ENCODE data around the gene SMARCA4.
A peak's percentile ranks its signal among the peaks of the same experiment; 100 is the strongest.
"Not testable (repeated sequence)": the region's sequence is repeated elsewhere in the genome, so short reads cannot be mapped to it uniquely, and the experiment has no call there.

Gene SMARCA4

DNA sequence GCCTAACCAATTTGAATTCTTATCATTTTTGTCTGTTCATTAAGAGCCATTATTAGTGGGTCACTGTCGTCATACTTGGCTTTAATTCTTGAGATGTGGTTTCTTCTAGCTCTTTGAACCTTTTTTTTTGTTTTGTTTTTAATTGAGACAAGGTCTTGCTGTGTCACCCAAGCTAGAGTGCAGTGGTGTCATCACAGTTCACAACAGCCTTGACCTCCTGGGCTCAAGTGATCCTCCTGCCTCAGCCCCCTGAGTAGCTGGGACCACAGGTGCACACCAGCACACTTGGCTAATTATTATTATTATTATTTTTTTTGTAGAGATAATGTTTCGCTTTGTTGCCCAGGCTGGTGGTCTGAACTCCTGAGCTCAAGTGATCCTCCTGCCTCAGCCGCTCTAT lies 102.6 kb downstream of the SMARCA4 start:
- no peak for DNase-seq

DNA sequence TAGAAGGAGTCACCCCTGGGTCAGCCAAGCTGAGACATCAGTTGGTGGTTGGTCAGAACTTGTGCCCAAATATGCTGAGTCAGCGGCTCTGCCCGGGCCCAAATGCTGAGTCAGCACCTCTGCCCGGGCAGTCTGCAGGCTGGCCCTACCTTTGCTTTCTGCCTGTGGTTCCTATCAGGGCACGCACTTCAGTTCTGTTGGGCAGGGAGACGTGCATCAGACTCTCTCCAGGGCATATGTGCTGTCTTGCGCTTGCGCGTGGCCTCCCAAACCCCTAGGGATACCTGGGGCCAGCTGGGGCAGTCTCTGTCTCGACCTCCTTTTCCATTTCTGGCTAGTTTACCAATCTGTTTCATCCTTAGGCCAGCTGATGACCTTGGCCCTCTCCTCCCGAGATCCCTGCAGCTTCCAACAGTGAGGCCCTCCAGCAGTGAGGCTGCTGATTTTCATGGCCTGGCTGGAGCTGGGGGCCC lies 104.0 kb downstream of the SMARCA4 start:
- peak in 2 of 56 donors; percentile 5 to 10 for DNase-seq

DNA sequence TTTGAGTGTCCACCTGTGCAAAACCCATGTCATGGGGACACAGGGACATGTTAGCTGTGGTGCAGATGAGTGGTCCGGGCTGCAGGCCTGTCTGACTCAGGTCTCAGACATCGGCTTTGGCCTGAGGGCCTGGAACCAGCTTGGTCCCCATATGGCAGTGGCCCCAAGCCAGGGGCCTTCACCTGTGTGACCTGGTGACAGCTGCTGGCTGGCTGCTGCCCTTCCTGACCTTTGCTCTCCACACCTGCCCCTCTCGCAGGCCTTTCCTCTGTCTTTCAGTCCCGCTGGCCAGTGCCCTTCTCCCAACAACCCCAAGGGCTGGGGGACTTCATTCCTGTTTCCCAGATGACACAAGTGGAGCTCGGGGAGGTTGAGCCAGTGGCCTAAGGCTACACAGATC lies 105.5 kb downstream of the SMARCA4 start:
- DNase-seq = no peak

DNA sequence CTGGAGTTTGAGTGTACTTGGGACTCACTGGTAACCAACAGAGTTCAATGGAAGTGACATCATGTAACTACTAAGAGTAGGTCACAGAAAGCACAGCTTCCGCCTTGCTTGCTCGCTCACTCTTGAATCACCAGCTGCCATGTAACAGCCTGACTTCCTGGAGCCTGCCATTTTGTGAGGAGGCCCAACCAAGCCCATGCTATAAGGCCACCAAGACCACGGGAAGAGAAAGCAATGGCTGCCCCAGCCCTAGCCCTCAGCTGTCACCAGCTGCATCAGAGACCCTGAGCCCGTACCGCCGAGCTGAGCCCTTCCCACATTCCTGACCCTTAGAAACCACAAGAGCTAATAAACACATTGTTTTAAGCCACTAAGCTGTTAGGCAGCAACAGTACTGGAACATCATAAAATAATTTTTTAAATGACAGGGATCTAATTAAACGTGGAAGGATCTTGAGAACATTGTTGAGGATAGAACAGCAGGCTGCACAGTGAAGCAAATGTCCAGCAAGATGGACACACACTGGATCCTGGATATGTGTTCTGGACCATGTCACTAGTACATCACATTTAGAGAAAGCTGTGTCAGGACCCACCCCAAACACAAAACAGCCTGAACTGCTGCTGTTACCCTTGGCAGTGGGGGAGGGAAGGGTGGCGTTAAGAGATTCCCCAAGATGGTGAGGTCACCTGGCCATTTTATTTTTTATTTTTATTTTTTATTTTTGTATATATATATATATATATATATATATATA lies 106.7 kb downstream of the SMARCA4 start:
- DNase-seq = no peak

DNA sequence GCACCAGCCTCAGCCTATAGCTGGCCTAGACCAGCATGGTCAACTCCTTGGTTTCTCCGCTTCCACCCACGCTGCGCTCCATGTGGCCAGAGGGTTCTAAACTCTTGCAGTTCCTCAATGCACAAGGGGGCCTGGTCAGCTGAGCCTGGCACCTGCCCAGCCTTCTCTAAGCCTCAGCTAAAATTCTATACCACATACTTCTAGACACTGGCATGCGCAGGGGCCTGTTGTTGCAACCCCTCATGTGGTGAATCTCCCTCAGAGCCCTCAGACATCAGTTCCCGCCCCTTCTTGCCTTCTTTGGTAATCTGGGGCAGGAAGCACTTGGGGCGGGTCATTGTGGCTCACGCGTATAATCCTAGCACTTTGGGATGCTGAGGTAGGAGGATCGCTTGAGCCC lies 108.7 kb downstream of the SMARCA4 start:
- DNase-seq = no peak

DNA sequence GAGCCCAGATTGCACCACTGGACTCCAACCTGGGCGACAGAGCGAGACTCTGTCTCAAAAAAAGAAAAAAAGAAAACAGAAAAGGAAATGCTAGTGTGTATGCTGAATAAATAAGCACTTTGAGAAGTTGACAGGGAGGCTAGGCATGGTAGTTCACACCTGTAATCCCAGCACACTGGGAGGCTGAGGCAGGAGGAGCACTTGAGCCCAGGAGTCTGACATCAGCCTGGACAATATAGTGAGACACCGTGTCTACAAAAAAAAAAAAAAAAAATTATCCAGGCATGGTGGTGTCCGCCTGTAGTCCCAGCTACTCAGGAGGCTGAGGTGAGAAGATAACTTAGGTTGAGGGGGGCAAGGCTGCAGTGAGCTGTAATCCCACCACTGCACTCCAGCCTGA lies 109.3 kb downstream of the SMARCA4 start:
- no peak for DNase-seq

- no peak for DNase-seq
Observed at GRCh38 chr19:11073568-11073967, 112.7 kb downstream of the SMARCA4 start.

- not testable (repeated sequence) for DNase-seq
Observed at GRCh38 chr19:11076792-11077191, 116.0 kb downstream of the SMARCA4 start.

DNA sequence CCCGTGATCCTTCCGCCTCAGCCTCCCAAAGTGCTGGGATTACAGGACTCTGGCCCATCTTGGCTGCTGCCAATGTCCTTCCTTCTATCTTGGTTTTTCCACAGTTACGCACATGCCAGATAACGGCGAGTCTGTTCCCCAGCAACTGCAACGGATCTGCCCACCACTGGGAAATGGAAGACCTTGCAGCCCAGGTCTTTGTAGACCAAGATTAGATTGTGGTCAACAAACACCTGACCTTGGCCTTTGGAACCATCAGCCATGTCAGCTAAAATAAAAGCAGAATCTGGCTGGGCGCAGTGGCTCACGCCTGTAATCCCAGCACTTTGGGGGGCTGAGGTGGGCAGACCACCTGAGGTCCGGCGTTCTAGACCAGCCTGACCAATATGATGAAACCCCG lies 118.1 kb downstream of the SMARCA4 start:
- no peak for DNase-seq

GRCh38 chr19:11079999-11080398 lies 119.2 kb downstream of the SMARCA4 start:
- DNase-seq = no peak

- DNase-seq = no peak
Observed at GRCh38 chr19:11087870-11088505, 127.2 kb downstream of the SMARCA4 start.

DNA sequence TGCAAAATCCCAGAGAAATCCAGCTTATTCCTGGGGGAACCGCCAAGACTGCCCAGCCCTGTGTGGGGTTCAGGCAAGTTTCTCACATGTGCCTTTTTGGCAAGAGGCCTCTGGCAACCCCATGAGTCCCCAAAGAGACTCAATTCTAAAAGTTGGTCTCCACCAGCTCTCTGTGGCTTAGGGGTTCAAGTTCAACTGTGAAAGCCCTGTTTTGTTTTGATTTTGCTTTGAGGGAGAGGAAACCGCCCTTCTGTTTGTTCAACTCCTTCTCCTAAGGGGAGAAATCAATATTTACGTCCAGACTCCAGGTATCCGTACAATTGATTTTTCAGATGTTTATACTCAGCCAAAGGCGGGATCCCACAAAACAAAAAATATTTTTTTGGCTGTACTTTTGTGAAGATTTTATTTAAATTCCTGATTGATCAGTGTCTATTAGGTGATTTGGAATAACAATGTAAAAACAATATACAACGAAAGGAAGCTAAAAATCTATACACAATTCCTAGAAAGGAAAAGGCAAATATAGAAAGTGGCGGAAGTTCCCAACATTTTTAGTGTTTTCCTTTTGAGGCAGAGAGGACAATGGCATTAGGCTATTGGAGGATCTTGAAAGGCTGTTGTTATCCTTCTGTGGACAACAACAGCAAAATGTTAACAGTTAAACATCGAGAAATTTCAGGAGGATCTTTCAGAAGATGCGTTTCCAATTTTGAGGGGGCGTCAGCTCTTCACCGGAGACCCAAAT lies 127.8 kb downstream of the SMARCA4 start:
- DNase-seq = peak in 14 of 56 donors; percentile 3 to 56 (median 25)

- DNase-seq = peak in 38 of 56 donors; percentile 1 to 75 (median 30)
Observed at GRCh38 chr19:11089254-11090013, 128.6 kb downstream of the SMARCA4 start, which contains the start of gene LDLR. Gene LDLR, plus strand, starts transcription at chr19:11089463. Its CDS starts 86 bp downstream, at chr19:11089549.

DNA sequence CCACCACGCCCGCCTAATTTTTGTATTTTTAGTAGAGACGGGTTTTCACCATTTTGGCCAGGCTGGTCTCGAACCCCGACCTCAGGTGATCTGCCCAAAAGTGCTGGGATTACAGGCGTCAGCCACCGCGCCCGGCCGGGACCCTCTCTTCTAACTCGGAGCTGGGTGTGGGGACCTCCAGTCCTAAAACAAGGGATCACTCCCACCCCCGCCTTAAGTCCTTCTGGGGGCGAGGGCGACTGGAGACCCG lies 129.1 kb downstream of the SMARCA4 start:
- not testable (repeated sequence) for DNase-seq

GRCh38 chr19:11090264-11090996 lies 129.6 kb downstream of the SMARCA4 start:
- DNase-seq = peak; percentile 44 to 98 (median 91)

DNA sequence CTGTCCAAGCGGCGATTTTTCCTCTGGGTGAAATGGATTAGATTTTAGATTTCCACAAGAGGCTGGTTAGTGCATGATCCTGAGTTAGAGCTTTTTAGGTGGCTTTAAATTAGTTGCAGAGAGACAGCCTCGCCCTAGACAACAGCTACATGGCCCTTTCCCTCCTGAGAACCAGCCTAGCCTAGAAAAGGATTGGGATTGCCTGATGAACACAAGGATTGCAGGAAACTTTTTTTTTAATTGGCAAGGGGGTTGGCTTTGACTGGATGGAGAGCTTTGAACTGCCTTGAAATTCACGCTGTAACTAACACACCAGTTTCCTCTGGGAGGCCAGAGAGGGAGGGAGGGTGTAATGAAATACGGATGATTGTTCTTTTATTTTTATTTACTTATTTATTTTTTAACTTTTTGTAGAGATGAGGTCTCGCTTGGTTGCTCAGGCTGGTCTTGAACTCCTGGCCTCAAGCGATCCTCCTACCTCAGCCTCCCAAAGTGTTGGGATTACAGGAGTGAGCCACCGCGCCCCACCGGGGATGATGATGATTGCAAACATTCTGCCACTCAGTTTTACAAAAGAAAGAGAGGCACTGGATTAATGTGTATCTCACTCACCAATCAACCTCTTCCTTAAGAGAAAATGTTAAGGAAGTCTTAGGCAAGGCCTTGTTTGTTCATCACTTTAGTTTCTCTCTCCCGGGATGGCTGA lies 130.3 kb downstream of the SMARCA4 start:
- DNase-seq = peak in 1 of 56 donors; percentile 11

DNA sequence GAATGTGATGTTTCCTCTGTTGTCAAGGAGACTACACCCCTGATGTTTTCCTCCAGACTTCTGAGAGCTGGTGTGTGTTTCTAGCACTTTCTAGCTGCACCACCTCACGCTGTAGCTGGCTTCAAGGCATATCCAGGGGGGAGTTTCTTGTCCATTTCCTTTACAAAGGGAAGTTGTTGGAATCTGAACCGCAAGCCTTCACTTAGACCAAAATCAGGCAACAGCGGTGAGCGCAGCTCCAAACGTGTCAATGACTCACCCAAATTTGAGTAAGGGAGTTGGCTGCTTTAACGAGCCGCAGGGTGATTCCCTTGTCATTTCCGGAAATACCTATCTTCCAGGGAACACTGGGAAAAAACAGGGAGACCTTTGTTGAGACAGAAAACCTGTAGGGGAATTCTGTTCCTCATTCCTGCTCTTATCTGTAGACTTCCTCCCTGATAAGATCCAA lies 130.9 kb downstream of the SMARCA4 start:
- DNase-seq = peak in 28 of 56 donors; percentile 9 to 54 (median 23)

DNA sequence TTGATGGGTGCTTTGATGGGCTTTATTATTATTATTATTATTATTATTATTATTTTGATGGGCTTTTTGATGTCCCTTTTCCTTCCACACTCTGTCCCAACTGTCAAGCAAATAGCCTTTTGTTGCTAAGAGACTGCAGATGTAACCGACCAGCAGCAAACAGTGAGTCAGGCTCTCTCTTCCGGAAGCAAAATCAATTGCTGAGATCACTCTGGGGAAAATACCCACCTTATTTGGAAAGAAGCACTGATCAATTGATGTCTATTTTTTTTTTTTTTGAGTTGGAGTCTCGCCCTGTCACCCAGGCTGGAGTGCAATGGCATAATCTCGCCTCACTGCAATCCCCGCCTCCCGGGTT lies 131.3 kb downstream of the SMARCA4 start:
- DNase-seq = peak in 2 of 56 donors; percentile 10 to 31

DNA sequence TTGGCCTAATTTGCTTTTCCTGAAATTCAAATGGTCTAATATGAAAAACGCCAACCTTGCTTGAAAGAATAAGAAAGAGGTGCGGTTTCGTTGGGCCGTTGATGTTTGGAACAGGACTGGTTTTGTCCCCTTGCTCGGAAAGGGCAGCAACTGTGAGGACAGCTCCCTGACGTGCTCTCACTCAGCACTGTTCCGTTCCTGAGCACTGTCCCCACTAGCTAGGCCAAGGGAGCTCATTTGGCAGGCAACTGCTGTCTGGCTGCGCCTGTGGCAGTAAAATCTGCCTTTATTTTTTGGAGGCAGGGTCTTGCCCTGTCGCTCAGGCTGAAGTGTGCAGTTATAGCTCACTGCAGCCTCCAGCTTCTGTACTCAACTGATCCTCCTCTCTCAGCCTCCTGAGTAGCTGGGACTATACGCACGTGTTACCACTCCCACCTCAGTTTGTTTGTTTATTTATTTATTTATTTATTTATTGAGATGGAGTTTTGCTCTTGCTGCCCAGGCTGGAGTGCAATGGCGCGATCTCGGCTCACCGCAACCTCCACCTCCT lies 132.9 kb downstream of the SMARCA4 start:
- no peak for DNase-seq

- no peak for DNase-seq
Observed at GRCh38 chr19:11094520-11094894, 133.7 kb downstream of the SMARCA4 start.

Measured in nucleus accumbens (tissue), 56 donors.